ENCODE data around the gene FAM53B.

The FAM53B gene

GRCh38 chr10:124676416-124677062 is 67.6 kb downstream of the FAM53B start:
- DNase-seq, result no peak

- DNase-seq, result no peak
Measured at GRCh38 chr10:124675824-124676223, 68.4 kb downstream of the FAM53B start.

- no peak for DNase-seq
Measured at GRCh38 chr10:124675261-124675660, 68.9 kb downstream of the FAM53B start.

GRCh38 chr10:124674768-124675222 is 69.4 kb downstream of the FAM53B start:
- DNase-seq, result no peak

GRCh38 chr10:124672181-124672638 is 72.0 kb downstream of the FAM53B start:
- DNase-seq, result no peak

GRCh38 chr10:124671486-124672075 is 72.6 kb downstream of the FAM53B start:
- DNase-seq, result no peak

- DNase-seq, result no peak
Measured at GRCh38 chr10:124670849-124671248, 73.3 kb downstream of the FAM53B start.

- DNase-seq, result no peak
Measured at GRCh38 chr10:124669824-124670654, 74.1 kb downstream of the FAM53B start.

- DNase-seq, result no peak
Measured at GRCh38 chr10:124669141-124669823, 74.9 kb downstream of the FAM53B start.

GRCh38 chr10:124668517-124669051 is 75.6 kb downstream of the FAM53B start:
- no peak for DNase-seq

GRCh38 chr10:124667425-124668345 is 76.5 kb downstream of the FAM53B start:
- DNase-seq, result no peak

- DNase-seq, result no peak
Measured at GRCh38 chr10:124666494-124666893, 77.7 kb downstream of the FAM53B start.

GRCh38 chr10:124665980-124666379 is 78.2 kb downstream of the FAM53B start:
- no peak for DNase-seq

- DNase-seq, result no peak
Measured at GRCh38 chr10:124665558-124665957, 78.6 kb downstream of the FAM53B start.

GRCh38 chr10:124665091-124665490 is 79.1 kb downstream of the FAM53B start:
- DNase-seq, result no peak

GRCh38 chr10:124663766-124664360 is 80.3 kb downstream of the FAM53B start:
- no peak for DNase-seq

GRCh38 chr10:124663228-124663627 is 81.0 kb downstream of the FAM53B start:
- no peak for DNase-seq

GRCh38 chr10:124661660-124662180 is 82.5 kb downstream of the FAM53B start:
- no peak for DNase-seq

GRCh38 chr10:124660404-124661125 is 83.6 kb downstream of the FAM53B start:
- DNase-seq, result no peak

GRCh38 chr10:124659380-124659779 is 84.8 kb downstream of the FAM53B start:
- DNase-seq, result no peak

All from activated effector memory CD4-positive, alpha-beta T cell treated with Interleukin-2 at 50 U/mL for 16 hours (primary cell).